ENCODE data around the gene FMNL1.

DNA sequence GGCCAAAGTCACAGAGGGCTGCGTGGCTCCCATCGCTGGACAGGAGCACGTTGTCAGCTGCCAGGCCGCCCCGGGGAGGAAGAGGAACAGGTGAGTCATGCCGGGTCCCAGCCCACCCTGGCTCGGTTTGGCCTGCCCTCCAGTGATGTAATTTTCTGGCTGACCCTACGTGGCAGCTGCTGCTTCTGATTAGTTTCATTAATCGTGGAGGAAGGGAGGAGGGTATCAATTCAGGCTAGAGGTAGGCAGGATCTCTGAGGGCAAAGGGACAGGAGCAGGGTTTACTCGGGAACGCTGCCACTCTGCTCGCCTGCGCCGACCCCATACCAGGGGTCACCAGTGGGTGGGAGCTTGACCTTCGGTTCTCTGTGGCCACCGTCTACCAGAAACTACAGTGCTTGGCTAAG is 51.9 kb downstream of the FMNL1 start:
- TF ChIP-seq, protein P1, sequence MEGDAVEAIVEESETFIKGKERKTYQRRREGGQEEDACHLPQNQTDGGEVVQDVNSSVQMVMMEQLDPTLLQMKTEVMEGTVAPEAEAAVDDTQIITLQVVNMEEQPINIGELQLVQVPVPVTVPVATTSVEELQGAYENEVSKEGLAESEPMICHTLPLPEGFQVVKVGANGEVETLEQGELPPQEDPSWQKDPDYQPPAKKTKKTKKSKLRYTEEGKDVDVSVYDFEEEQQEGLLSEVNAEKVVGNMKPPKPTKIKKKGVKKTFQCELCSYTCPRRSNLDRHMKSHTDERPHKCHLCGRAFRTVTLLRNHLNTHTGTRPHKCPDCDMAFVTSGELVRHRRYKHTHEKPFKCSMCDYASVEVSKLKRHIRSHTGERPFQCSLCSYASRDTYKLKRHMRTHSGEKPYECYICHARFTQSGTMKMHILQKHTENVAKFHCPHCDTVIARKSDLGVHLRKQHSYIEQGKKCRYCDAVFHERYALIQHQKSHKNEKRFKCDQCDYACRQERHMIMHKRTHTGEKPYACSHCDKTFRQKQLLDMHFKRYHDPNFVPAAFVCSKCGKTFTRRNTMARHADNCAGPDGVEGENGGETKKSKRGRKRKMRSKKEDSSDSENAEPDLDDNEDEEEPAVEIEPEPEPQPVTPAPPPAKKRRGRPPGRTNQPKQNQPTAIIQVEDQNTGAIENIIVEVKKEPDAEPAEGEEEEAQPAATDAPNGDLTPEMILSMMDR (IDR thresholded peaks at IDR 0.05) = no peak
- no peak for TF ChIP-seq TCF7L2 (IDR thresholded peaks at IDR 0.05; ENCODE audit: low read depth, low read length)
- TF ChIP-seq, protein P2, sequence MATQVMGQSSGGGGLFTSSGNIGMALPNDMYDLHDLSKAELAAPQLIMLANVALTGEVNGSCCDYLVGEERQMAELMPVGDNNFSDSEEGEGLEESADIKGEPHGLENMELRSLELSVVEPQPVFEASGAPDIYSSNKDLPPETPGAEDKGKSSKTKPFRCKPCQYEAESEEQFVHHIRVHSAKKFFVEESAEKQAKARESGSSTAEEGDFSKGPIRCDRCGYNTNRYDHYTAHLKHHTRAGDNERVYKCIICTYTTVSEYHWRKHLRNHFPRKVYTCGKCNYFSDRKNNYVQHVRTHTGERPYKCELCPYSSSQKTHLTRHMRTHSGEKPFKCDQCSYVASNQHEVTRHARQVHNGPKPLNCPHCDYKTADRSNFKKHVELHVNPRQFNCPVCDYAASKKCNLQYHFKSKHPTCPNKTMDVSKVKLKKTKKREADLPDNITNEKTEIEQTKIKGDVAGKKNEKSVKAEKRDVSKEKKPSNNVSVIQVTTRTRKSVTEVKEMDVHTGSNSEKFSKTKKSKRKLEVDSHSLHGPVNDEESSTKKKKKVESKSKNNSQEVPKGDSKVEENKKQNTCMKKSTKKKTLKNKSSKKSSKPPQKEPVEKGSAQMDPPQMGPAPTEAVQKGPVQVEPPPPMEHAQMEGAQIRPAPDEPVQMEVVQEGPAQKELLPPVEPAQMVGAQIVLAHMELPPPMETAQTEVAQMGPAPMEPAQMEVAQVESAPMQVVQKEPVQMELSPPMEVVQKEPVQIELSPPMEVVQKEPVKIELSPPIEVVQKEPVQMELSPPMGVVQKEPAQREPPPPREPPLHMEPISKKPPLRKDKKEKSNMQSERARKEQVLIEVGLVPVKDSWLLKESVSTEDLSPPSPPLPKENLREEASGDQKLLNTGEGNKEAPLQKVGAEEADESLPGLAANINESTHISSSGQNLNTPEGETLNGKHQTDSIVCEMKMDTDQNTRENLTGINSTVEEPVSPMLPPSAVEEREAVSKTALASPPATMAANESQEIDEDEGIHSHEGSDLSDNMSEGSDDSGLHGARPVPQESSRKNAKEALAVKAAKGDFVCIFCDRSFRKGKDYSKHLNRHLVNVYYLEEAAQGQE (IDR thresholded peaks at IDR 0.05; ENCODE audit: insufficient read depth in 1 of 2, low read depth in 2 of 2, low read length in 1 of 2) = no peak
